ENCODE measurements around the gene PZP. TPM values are rescaled to one million over a fixed set of nuclear protein-coding genes. Genes with fewer than 3 reads are reported as not detected.

The PZP gene
- total RNA-seq, 1 donor from 2014 or later, result 2.2 TPM

GRCh38 chr12:9109737-9110491 is 98.3 kb downstream of the PZP start:
- no peaks in the 10 kb centered on the region for H3K36me3 Mint-ChIP-seq (ENCODE audit: low read depth, unreplicated experiment)
- H3K27me3 Mint-ChIP-seq (ENCODE audit: unreplicated experiment), result no peaks in the 10 kb centered on the region
- no peak overlapping the region for H3K4me3 Mint-ChIP-seq (ENCODE audit: unreplicated experiment)
- H3K9me3 Mint-ChIP-seq (ENCODE audit: unreplicated experiment), result no peaks in the 10 kb centered on the region
- TF ChIP-seq CTCF (IDR thresholded peaks at IDR 0.05; ENCODE audit: unreplicated experiment), result no peak
- no peaks in the 10 kb centered on the region for H3K4me1 Mint-ChIP-seq (ENCODE audit: unreplicated experiment)
- no peak for DNase-seq (ENCODE audit: low spot score)
- H3K27ac Mint-ChIP-seq (ENCODE audit: unreplicated experiment), result no peak overlapping the region

DNA sequence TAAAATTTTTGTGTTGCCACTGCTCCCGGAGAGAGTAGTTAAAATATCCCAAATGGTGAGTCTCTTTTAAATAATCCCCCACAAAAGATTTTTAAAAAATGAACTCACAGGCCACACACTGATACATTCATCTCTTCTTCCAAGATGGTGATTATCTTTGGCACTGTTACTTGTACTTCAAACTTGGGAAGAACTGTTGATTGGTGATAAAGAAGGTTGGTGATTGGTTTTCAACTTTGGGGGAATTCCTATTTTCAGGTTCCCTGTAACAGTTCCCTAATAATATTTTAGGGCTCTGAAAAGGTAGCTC is 99.0 kb downstream of the PZP start:
- Mint-ChIP-seq H3K36me3 (ENCODE audit: low read depth, unreplicated experiment) (no peaks in the 10 kb centered on the region), H3K4me3 (ENCODE audit: unreplicated experiment) (no peak overlapping the region), H3K27me3 (ENCODE audit: unreplicated experiment) (no peaks in the 10 kb centered on the region), H3K27ac (ENCODE audit: unreplicated experiment) (no peak overlapping the region), H3K9me3 (ENCODE audit: unreplicated experiment) (no peaks in the 10 kb centered on the region), H3K4me1 (ENCODE audit: unreplicated experiment) (no peaks in the 10 kb centered on the region)
- no peak for DNase-seq (ENCODE audit: low spot score)
- no peak for TF ChIP-seq CTCF (IDR thresholded peaks at IDR 0.05; ENCODE audit: unreplicated experiment)

GRCh38 chr12:9108504-9109212 is 99.5 kb downstream of the PZP start:
- Mint-ChIP-seq H3K9me3 (ENCODE audit: unreplicated experiment) (no peaks in the 10 kb centered on the region), H3K36me3 (ENCODE audit: low read depth, unreplicated experiment) (no peaks in the 10 kb centered on the region), H3K4me1 (ENCODE audit: unreplicated experiment) (no peaks in the 10 kb centered on the region), H3K27ac (ENCODE audit: unreplicated experiment) (no peak overlapping the region), H3K27me3 (ENCODE audit: unreplicated experiment) (no peaks in the 10 kb centered on the region), H3K4me3 (ENCODE audit: unreplicated experiment) (no peak overlapping the region)
- no peak for TF ChIP-seq CTCF (IDR thresholded peaks at IDR 0.05; ENCODE audit: unreplicated experiment)
- DNase-seq (ENCODE audit: low spot score), result no peak

- Mint-ChIP-seq H3K36me3 (ENCODE audit: low read depth, unreplicated experiment) (no peaks in the 10 kb centered on the region), H3K9me3 (ENCODE audit: unreplicated experiment) (no peaks in the 10 kb centered on the region), H3K27ac (ENCODE audit: unreplicated experiment) (no peak overlapping the region), H3K4me1 (ENCODE audit: unreplicated experiment) (no peaks in the 10 kb centered on the region), H3K27me3 (ENCODE audit: unreplicated experiment) (no peaks in the 10 kb centered on the region), H3K4me3 (ENCODE audit: unreplicated experiment) (no peak overlapping the region)
- no peak for TF ChIP-seq CTCF (IDR thresholded peaks at IDR 0.05; ENCODE audit: unreplicated experiment)
- DNase-seq (ENCODE audit: low spot score), result no peak
Observed at GRCh38 chr12:9107542-9107873, 100.7 kb downstream of the PZP start.

All from endothelial cell (in vitro differentiated cells).